IMR-90 (cell line): ENCODE results near the gene CACNG6. TPM values are rescaled to one million over a fixed set of nuclear protein-coding genes. Genes with fewer than 3 reads are reported as not detected.

Experiments
- ATAC-seq: fragments of 200-7000 bp; cut with Tn5 transposase; 2 replicates; pipeline ENCODE4 v1.9.1; 2020; ENCODE audit warnings: low read depth, mild to moderate bottlenecking, moderate library complexity
- BruUV-seq: library from RNA; stranded (reverse); fragments of 400-500 nt; replicated peaks from 2 replicates; lab custom pipeline; 2021; lab: Mats Ljungman, UMichigan
- CTCF ChIA-PET: fragments of 300-600 bp; formaldehyde crosslinking; extraction: SDS; loops from one replicate; lab custom pipeline; 2021; ENCODE audit warnings: antibody characterized with exemption; lab: Yijun Ruan, JAX
- POLR2A ChIA-PET: fragments of 300-600 bp; sonication (Branson Sonifier 250); formaldehyde crosslinking; loops from one replicate; lab custom pipeline; 2022; ENCODE audit warnings: antibody characterized with exemption; ENCODE audit not compliant: unreplicated experiment; lab: Charles Lee
- DNase-seq: peaks from one replicate; pipeline ENCODE4 v3.0.0; 2013
- H2AFZ ChIP-seq: replicated peaks from 2 replicates; pipeline ENCODE3; 2013; ENCODE audit warnings: low read length, mild to moderate bottlenecking; ENCODE audit not compliant: poor library complexity
- H2AK5ac ChIP-seq: 2 replicates; pipeline ENCODE4 v1.6.1; 2013; ENCODE audit warnings: low read depth, low read length, inconsistent platforms
- H2AK9ac ChIP-seq: replicated peaks from 2 replicates; pipeline ENCODE3; 2013; ENCODE audit warnings: mild to moderate bottlenecking, low read depth, low read length, moderate library complexity; ENCODE audit not compliant: poor library complexity
- H2BK120ac ChIP-seq: 2 replicates; pipeline ENCODE4 v1.6.1; 2013; ENCODE audit warnings: low read depth, low read length, inconsistent platforms
- H2BK15ac ChIP-seq: 3 replicates; pipeline ENCODE4 v1.6.1; 2013; ENCODE audit warnings: low read depth, low read length, inconsistent platforms
- H2BK20ac ChIP-seq: 2 replicates; pipeline ENCODE4 v1.6.1; 2013; ENCODE audit warnings: low read depth, mild to moderate bottlenecking, inconsistent platforms, low read length, moderate library complexity
- H2BK5ac ChIP-seq: 2 replicates; pipeline ENCODE4 v1.6.1; 2013; ENCODE audit warnings: mild to moderate bottlenecking, low read depth, low read length, inconsistent platforms; ENCODE audit not compliant: poor library complexity, severe bottlenecking
- H3K14ac ChIP-seq: replicated peaks from 2 replicates; pipeline ENCODE4 v1.6.1; 2013; ENCODE audit warnings: low read depth, low read length, inconsistent platforms
- H3K18ac ChIP-seq: 2 replicates; pipeline ENCODE4 v1.6.1; 2013; ENCODE audit warnings: low read depth, low read length, control low read depth
- H3K23ac ChIP-seq: 2 replicates; pipeline ENCODE4 v1.6.1; 2013; ENCODE audit warnings: low read depth, low read length, inconsistent platforms
- H3K27ac ChIP-seq: 2 replicates; pipeline ENCODE4 v1.5.1; 2013; ENCODE audit warnings: mild to moderate bottlenecking, control low read depth, low read length; ENCODE audit not compliant: insufficient read depth
- H3K27me3 ChIP-seq: 2 replicates; pipeline ENCODE4 v1.6.1; 2013; ENCODE audit warnings: low read length; ENCODE audit not compliant: control insufficient read depth, insufficient read depth
- H3K36me3 ChIP-seq: 2 replicates; pipeline ENCODE4 v1.6.1; 2013; ENCODE audit warnings: low read length, mixed read lengths; ENCODE audit not compliant: control insufficient read depth, insufficient read depth
- H3K4ac ChIP-seq: 2 replicates; pipeline ENCODE4 v1.6.1; 2013; ENCODE audit warnings: low read depth, low read length, inconsistent platforms
- H3K4me1 ChIP-seq: 2 replicates; pipeline ENCODE4 v1.6.1; 2013; ENCODE audit warnings: low read length, mixed read lengths; ENCODE audit not compliant: control insufficient read depth, insufficient read depth
- H3K4me2 ChIP-seq: 2 replicates; pipeline ENCODE4 v1.6.1; 2013; ENCODE audit warnings: low read depth, mild to moderate bottlenecking, control low read depth, low read length, moderate library complexity
- H3K4me3 ChIP-seq: 2 replicates; pipeline ENCODE4 v1.5.1; 2013; ENCODE audit warnings: low read depth, mild to moderate bottlenecking, control low read depth, low read length, moderate library complexity; ENCODE audit not compliant: insufficient read depth
- H3K56ac ChIP-seq: 2 replicates; pipeline ENCODE4 v1.6.1; 2013; ENCODE audit warnings: low read length, inconsistent platforms; ENCODE audit not compliant: insufficient read depth; ENCODE audit errors: extremely low read depth
- H3K79me1 ChIP-seq, 2 experiments: 2 replicates each; pipeline ENCODE4 v1.6.1; 2013; ENCODE audit warnings: low read length in 2 of 2, inconsistent platforms in 1 of 2, low read depth in 1 of 2
- H3K9ac ChIP-seq: 2 replicates; pipeline ENCODE4 v1.6.1; 2013; ENCODE audit warnings: low read depth, low read length, control low read depth
- H3K9me1 ChIP-seq: 2 replicates; pipeline ENCODE4 v1.6.1; 2013; ENCODE audit warnings: low read length, inconsistent platforms; ENCODE audit not compliant: insufficient read depth
- H3K9me3 ChIP-seq: 2 replicates; pipeline ENCODE4 v1.6.1; 2013; ENCODE audit warnings: low read length; ENCODE audit not compliant: control insufficient read depth, insufficient read depth
- H4K20me1 ChIP-seq: 2 replicates; pipeline ENCODE4 v1.6.1; 2013; ENCODE audit warnings: low read length, inconsistent platforms; ENCODE audit not compliant: insufficient read depth
- H4K5ac ChIP-seq: 2 replicates; pipeline ENCODE4 v1.6.1; 2013; ENCODE audit warnings: mild to moderate bottlenecking, low read depth, low read length, control low read depth
- H4K8ac ChIP-seq, 2 experiments: 2 replicates each; pipeline ENCODE4 v1.6.1; 2013; ENCODE audit warnings: low read depth in 2 of 2, low read length in 2 of 2, control low read depth in 1 of 2, inconsistent platforms in 1 of 2
- H4K91ac ChIP-seq: 2 replicates; pipeline ENCODE4 v1.6.1; 2013; ENCODE audit warnings: low read depth, low read length, inconsistent platforms; ENCODE audit not compliant: insufficient read depth
- BHLHE40 ChIP-seq: fragments of 150-350 bp; IDR thresholded peaks from 2 replicates; pipeline ENCODE4 v1.6.1; 2016; ENCODE audit warnings: mild to moderate bottlenecking, low read depth, low read length
- CEBPB ChIP-seq: IDR thresholded peaks from 2 replicates; pipeline ENCODE4 v1.6.1; 2012; ENCODE audit warnings: low read depth, low read length, improper control_type of control experiment
- CHD1 ChIP-seq: IDR thresholded peaks from 2 replicates; pipeline ENCODE4 v1.6.1; 2012; ENCODE audit warnings: low read depth, low read length, improper control_type of control experiment
- CTCF ChIP-seq: conservative IDR thresholded peaks from 2 replicates; pipeline ENCODE4 v1.5.1; 2012; ENCODE audit warnings: mild to moderate bottlenecking, low read depth, low read length, improper control_type of control experiment
- ELK1 ChIP-seq: fragments of 150-350 bp; IDR thresholded peaks from 2 replicates; pipeline ENCODE4 v1.6.1; 2016; ENCODE audit warnings: low read depth, mild to moderate bottlenecking, low read length, moderate library complexity, borderline replicate concordance
- FOS ChIP-seq: fragments of 150-350 bp; IDR thresholded peaks from 2 replicates; pipeline ENCODE4 v1.6.1; 2016; ENCODE audit warnings: low read depth, low read length
- MAFK ChIP-seq: IDR thresholded peaks from 2 replicates; pipeline ENCODE4 v1.6.1; 2012; ENCODE audit warnings: low read depth, low read length, improper control_type of control experiment
- MXI1 ChIP-seq: IDR thresholded peaks from 2 replicates; pipeline ENCODE4 v1.6.1; 2012; ENCODE audit warnings: low read depth, mild to moderate bottlenecking, low read length, moderate library complexity, borderline replicate concordance
- NFE2L2 ChIP-seq: fragments of 150-350 bp; IDR thresholded peaks from 2 replicates; pipeline ENCODE4 v1.6.1; 2016; ENCODE audit warnings: low read depth, mild to moderate bottlenecking, low read length
- POLR2A ChIP-seq: IDR thresholded peaks from 2 replicates; pipeline ENCODE4 v1.6.1; 2012; ENCODE audit warnings: mild to moderate bottlenecking, low read depth, low read length
- RAD21 ChIP-seq: IDR thresholded peaks from 2 replicates; pipeline ENCODE4 v1.6.1; 2012; ENCODE audit warnings: low read length, improper control_type of control experiment
- RCOR1 ChIP-seq: IDR thresholded peaks from 2 replicates; pipeline ENCODE4 v1.6.1; 2012; ENCODE audit warnings: mild to moderate bottlenecking, low read length, improper control_type of control experiment; ENCODE audit not compliant: insufficient replicate concordance
- RFX5 ChIP-seq: IDR thresholded peaks from 2 replicates; pipeline ENCODE4 v1.8.0; 2012; ENCODE audit warnings: low read depth, mild to moderate bottlenecking, low read length, moderate library complexity
- SMC3 ChIP-seq: fragments of 150-350 bp; IDR thresholded peaks from 2 replicates; pipeline ENCODE4 v1.6.1; 2016; ENCODE audit warnings: low read depth, mild to moderate bottlenecking, antibody characterized with exemption, low read length, moderate library complexity
- WGBS, 2 experiments: methylation state at CpG; one replicate each; pipeline versions ENCODE4 v1.1.5 to v1.1.7; 2013; ENCODE audit warnings: missing lambda C conversion rate in 2 of 2; ENCODE audit not compliant: insufficient read length in 1 of 2; ENCODE audit errors: extremely low coverage in 2 of 2; 5-methylcytosine and 5-hydroxymethylcytosine counted together
- dilution Hi-C: fragments of 300-500 bp; cut with HindIII; formaldehyde crosslinking; loops from one replicate; pipeline ENCODE4 v1.14.3; 2018; ENCODE audit warnings: low sequenced_read_pairs; ENCODE audit not compliant: unreplicated experiment
- in situ Hi-C: fragments of 300-500 bp; cut with MboI; formaldehyde crosslinking; loops from 3 replicates; pipeline ENCODE4 v1.14.3; 2019; ENCODE audit warnings: low sequenced_read_pairs, inconsistent platforms, mixed read lengths
- intact Hi-C: fragments of 100-400 bp; cut with micrococcal nuclease; formaldehyde crosslinking; loops from 2 replicates; pipeline ENCODE4 v1.10.0; 2022
- polyA plus RNA-seq, 3 experiments: library from polyadenylated mRNA; depleted of rRNA; stranded (reverse); fragments of >200 nt; gene quantifications; 2 replicates each; pipeline ENCODE4 v1.2.3, GENCODE V29; 2012; ENCODE audit warnings: low replicate concordance in 1 of 3
- total RNA-seq: library from RNA; depleted of rRNA; stranded (reverse); fragments of >200 nt; gene quantifications from 2 replicates; pipeline ENCODE4 v1.2.3, GENCODE V29; 2012
- TF ChIP-seq, protein P1 (sequence below): fragments of 150-350 bp; IDR thresholded peaks from 2 replicates; pipeline ENCODE4 v1.6.1; 2017; ENCODE audit warnings: mild to moderate bottlenecking, antibody characterized with exemption, low read length, low read depth

CACNG6 gene
- total and polyA plus RNA-seq, 2 of the 4 experiments (the other 2 are of a cell fraction): not detected

GRCh38 chr19:53978975-53979801, 12.2 kb upstream of the CACNG6 start:
- no peaks in the 10 kb centered on the region for H3K9me3 ChIP-seq
- in situ Hi-C loops: no loop called here
- H3K18ac ChIP-seq: no peak overlapping the region
- peak overlapping the region; percentile 55 for H3K4me2 ChIP-seq
- BruUV-seq: no TSS peak
- no peak overlapping the region for H3K9ac ChIP-seq
- no peak overlapping the region for H2BK5ac ChIP-seq
- H3K27me3 ChIP-seq: peaks cover 9% of the 10 kb centered on the region; the same call in 1 of the 2 replicates
- H4K20me1 ChIP-seq: no peaks in the 10 kb centered on the region
- 5% methylated on average over 9 of the region's 19 CpGs; no CpG with 5 or more reads in 1 of the 2 experiments for WGBS, 2 experiments
- H4K5ac ChIP-seq: no peak overlapping the region
- H3K56ac ChIP-seq: no peak overlapping the region
- DNase-seq (no peak), ATAC-seq (no peak)
- H4K91ac ChIP-seq: no peak overlapping the region
- CTCF ChIA-PET: no interaction called here
- dilution Hi-C loops: no loop called here
- H2BK20ac ChIP-seq: no peak overlapping the region
- H3K27ac ChIP-seq: no peak overlapping the region
- intact Hi-C loops: no loop called here
- no peaks in the 10 kb centered on the region for H3K9me1 ChIP-seq
- no peak overlapping the region for H2BK120ac ChIP-seq
- no peaks in the 10 kb centered on the region for H3K79me1 ChIP-seq
- no peaks in the 10 kb centered on the region for H3K36me3 ChIP-seq
- POLR2A ChIA-PET: no interaction called here
- no peak overlapping the region for H3K14ac ChIP-seq
- H3K4me3 ChIP-seq: no peak overlapping the region
- no peaks in the 10 kb centered on the region for H3K4me1 ChIP-seq
- H3K4ac ChIP-seq: no peak overlapping the region
- no peak overlapping the region for H4K8ac ChIP-seq
- no peak overlapping the region for H2AK9ac ChIP-seq
- H2BK15ac ChIP-seq: no peak overlapping the region
- no peak overlapping the region for H3K23ac ChIP-seq
- H2AFZ ChIP-seq: peak overlapping the region; percentile 85
- no peak overlapping the region for H2AK5ac ChIP-seq
- no peak for TF ChIP-seq RCOR1
- no peak for TF ChIP-seq BHLHE40
- no peak for TF ChIP-seq ELK1
- no peak for TF ChIP-seq RAD21
- TF ChIP-seq MAFK: no peak
- TF ChIP-seq RFX5: no peak
- no peak for TF ChIP-seq SMC3
- TF ChIP-seq CEBPB: no peak
- no peak for TF ChIP-seq CHD1
- TF ChIP-seq, protein P1, sequence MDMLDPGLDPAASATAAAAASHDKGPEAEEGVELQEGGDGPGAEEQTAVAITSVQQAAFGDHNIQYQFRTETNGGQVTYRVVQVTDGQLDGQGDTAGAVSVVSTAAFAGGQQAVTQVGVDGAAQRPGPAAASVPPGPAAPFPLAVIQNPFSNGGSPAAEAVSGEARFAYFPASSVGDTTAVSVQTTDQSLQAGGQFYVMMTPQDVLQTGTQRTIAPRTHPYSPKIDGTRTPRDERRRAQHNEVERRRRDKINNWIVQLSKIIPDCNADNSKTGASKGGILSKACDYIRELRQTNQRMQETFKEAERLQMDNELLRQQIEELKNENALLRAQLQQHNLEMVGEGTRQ: no peak
- no peak for TF ChIP-seq MXI1
- no peak for TF ChIP-seq POLR2A
- no peak for TF ChIP-seq CTCF
- TF ChIP-seq FOS: no peak
- TF ChIP-seq NFE2L2: no peak
